Gastroesophageal sphincter (tissue), 3 donors: ENCODE data around the gene TMEM51.

Experiments used
- POLR2A ChIP-seq, 2 donors: fragments of 450-650 bp; IDR thresholded peaks; one replicate each; pipeline ENCODE4 v1.6.1; 2017; ENCODE audit warnings: antibody characterized with exemption in 2 of 2, mild to moderate bottlenecking in 2 of 2, moderate library complexity in 1 of 2
- TF ChIP-seq, protein P1 (sequence below), 4 experiments: fragments of 200-600 bp in 2 of 4; fragments of 450-650 bp in 2 of 4; sonication (generic) in 1 of 4; IDR thresholded peaks; one replicate each; pipeline ENCODE4 v1.5.1; 2017 to 2019; ENCODE audit warnings: antibody characterized with exemption in 4 of 4, mild to moderate bottlenecking in 2 of 4, moderate library complexity in 2 of 4

DNA sequence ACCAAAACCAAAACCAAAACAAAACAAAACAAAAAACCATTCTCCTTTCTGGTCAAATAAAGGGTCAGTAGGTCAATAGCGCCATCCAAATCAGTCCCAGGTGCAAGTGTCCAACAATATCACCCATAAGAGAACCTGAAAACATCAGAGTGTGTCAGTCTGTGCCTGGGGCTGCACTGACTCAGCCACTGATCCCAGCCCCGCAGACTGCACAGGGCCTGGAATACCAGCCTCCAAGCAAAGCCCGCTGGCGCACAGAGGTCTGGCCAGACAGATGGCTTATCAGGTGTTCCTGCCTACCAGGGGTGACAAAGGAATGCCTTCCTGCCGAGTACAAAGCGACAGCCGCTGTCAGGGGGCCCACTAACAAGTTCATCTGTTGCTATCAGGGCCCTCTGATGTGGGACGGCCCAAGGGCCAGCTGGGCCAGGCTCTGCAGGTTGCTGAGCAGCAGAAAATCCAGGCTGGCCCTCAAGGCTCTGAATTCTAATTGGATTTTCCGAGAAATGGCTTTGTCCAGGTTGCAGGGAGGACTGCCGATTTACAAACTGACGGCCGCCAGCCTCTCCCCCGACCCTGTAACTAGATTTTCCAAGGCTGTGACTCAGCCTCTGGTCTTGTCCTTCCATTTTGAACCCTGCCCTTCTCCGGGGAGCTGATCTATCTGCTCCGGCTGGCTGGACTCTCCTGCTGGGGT lies 13.7 kb upstream of the TMEM51 start:
- TF ChIP-seq, protein P1, sequence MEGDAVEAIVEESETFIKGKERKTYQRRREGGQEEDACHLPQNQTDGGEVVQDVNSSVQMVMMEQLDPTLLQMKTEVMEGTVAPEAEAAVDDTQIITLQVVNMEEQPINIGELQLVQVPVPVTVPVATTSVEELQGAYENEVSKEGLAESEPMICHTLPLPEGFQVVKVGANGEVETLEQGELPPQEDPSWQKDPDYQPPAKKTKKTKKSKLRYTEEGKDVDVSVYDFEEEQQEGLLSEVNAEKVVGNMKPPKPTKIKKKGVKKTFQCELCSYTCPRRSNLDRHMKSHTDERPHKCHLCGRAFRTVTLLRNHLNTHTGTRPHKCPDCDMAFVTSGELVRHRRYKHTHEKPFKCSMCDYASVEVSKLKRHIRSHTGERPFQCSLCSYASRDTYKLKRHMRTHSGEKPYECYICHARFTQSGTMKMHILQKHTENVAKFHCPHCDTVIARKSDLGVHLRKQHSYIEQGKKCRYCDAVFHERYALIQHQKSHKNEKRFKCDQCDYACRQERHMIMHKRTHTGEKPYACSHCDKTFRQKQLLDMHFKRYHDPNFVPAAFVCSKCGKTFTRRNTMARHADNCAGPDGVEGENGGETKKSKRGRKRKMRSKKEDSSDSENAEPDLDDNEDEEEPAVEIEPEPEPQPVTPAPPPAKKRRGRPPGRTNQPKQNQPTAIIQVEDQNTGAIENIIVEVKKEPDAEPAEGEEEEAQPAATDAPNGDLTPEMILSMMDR (IDR thresholded peaks at IDR 0.05) = no peak
- no peak for TF ChIP-seq POLR2A (IDR thresholded peaks at IDR 0.05)
